Measurements from ENCODE around the gene MDC1. TPM values are rescaled to one million over a fixed set of nuclear protein-coding genes. Genes with fewer than 3 reads are reported as not detected.

MDC1 gene
- total RNA-seq, 3 donors from 2014 or later (not counting 1 experiment from before 2014, with no cell fraction given), result 61.2 to 77.0 (median 64.5) TPM

DNA sequence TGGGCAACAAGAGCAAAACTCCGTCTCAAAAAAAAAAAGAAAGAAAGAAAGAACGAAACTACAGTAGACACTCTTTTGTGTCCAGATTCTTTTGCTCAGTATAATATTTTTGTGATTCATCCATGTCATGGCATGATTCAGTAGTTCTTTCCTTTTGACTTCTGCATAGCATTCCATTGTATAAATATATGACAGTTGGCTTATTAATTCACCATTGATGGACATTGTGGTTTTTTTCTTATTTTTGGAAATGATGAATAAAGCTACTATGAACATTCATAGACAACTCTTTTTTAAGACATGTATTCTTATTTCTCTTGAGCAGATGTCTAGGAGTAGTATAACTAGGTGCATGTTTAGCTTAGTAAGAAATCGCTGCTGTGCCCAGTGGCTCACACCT, 37.5 kb upstream of the MDC1 start:
- TF ChIP-seq, protein P1, sequence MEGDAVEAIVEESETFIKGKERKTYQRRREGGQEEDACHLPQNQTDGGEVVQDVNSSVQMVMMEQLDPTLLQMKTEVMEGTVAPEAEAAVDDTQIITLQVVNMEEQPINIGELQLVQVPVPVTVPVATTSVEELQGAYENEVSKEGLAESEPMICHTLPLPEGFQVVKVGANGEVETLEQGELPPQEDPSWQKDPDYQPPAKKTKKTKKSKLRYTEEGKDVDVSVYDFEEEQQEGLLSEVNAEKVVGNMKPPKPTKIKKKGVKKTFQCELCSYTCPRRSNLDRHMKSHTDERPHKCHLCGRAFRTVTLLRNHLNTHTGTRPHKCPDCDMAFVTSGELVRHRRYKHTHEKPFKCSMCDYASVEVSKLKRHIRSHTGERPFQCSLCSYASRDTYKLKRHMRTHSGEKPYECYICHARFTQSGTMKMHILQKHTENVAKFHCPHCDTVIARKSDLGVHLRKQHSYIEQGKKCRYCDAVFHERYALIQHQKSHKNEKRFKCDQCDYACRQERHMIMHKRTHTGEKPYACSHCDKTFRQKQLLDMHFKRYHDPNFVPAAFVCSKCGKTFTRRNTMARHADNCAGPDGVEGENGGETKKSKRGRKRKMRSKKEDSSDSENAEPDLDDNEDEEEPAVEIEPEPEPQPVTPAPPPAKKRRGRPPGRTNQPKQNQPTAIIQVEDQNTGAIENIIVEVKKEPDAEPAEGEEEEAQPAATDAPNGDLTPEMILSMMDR (IDR thresholded peaks at IDR 0.05), result no peak
- DNase-seq, result no peak
- intact Hi-C loops (cut with micrococcal nuclease), result no loop called here
- Mint-ChIP-seq H3K4me1 (no peaks in the 10 kb centered on the region), H3K4me3 (no peak overlapping the region), H3K9me3 (no peaks in the 10 kb centered on the region), H3K27ac (no peak overlapping the region), H3K36me3 (no peaks in the 10 kb centered on the region), H3K27me3 (ENCODE audit: low read depth in 2 of 2) (peaks cover 4 to 7% of the 10 kb centered on the region in 2 donors)
- H3K36me3 ChIP-seq (ENCODE audit: control insufficient read depth, insufficient read depth, low read length), result no peaks in the 10 kb centered on the region
- no peak overlapping the region for H3K27ac ChIP-seq (ENCODE audit: low read length)
- H3K27me3 ChIP-seq (ENCODE audit: control insufficient read depth, insufficient read depth, low read length), result no peaks in the 10 kb centered on the region
- no peaks in the 10 kb centered on the region for H3K9me3 ChIP-seq (ENCODE audit: control insufficient read depth, insufficient read depth, low read length)
- no peak for ATAC-seq
- no peak overlapping the region for H3K4me3 ChIP-seq (ENCODE audit: low read length)
- 94% methylated on average over 3 of the region's 3 CpGs for WGBS (ENCODE audit: insufficient coverage)
- H3K4me1 ChIP-seq (ENCODE audit: control insufficient read depth, insufficient read depth, low read length), result no peaks in the 10 kb centered on the region

DNA sequence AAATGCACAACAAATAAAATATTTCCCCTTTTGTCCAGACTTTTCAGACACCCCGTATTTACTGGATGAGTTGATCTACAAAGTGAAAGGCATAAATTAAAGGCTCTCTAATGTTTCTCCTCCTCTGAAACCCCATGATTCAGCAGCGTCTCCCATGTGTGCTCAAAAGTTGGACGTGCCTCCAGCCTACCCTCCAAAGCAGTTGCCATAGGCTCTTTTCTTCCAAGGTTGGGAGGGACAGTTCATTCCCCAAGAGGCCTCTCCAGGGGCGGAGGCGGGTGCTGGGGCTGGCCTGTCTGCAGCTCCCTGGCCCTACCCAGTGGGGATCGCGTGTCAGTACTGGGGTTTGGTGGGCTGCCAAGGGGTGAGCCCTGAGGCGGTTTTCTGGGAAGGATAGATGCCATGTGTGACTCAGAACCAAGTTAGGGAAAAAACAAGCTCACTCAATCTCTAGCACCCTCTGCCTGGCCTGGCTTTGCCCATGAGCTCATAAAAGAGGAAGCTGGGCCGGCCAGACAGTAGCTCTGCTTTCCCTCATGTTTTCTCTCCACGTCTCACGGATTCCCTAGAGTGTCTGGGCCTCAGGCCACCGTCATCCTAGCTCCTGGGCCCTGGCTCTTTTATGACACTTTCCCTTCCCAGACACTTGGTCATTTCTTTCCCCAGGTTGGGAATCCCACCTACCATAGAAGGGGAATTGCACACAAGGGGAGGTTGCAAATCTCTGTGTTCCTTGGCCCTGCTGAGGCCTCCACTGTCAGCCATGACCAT, 35.3 kb upstream of the MDC1 start:
- H3K4me3 Mint-ChIP-seq, result no peak overlapping the region
- TF ChIP-seq, protein P1 (IDR thresholded peaks at IDR 0.05), result no peak
- Histone ChIP-seq H3K27me3 (ENCODE audit: control insufficient read depth, insufficient read depth, low read length) (no peaks in the 10 kb centered on the region), H3K4me3 (ENCODE audit: low read length) (no peak overlapping the region), H3K27ac (ENCODE audit: low read length) (no peak overlapping the region), H3K36me3 (ENCODE audit: control insufficient read depth, insufficient read depth, low read length) (no peaks in the 10 kb centered on the region), H3K9me3 (ENCODE audit: control insufficient read depth, insufficient read depth, low read length) (no peaks in the 10 kb centered on the region), H3K4me1 (ENCODE audit: control insufficient read depth, insufficient read depth, low read length) (no peaks in the 10 kb centered on the region)
- WGBS (ENCODE audit: insufficient coverage), result 63% methylated on average over 12 of the region's 12 CpGs
- H3K27ac Mint-ChIP-seq, result no peak overlapping the region
- H3K36me3 Mint-ChIP-seq, result no peaks in the 10 kb centered on the region
- ATAC-seq (peak in 1 of 3 donors; percentile 43), DNase-seq (no peak)
- intact Hi-C loops (cut with micrococcal nuclease), result no loop called here
- peaks cover 3% of the 10 kb centered on the region in 2 donors for H3K27me3 Mint-ChIP-seq (ENCODE audit: low read depth in 2 of 2)
- H3K4me1 Mint-ChIP-seq, result peaks cover 0 to 6% of the 10 kb centered on the region in 2 donors
- no peaks in the 10 kb centered on the region for H3K9me3 Mint-ChIP-seq

DNA sequence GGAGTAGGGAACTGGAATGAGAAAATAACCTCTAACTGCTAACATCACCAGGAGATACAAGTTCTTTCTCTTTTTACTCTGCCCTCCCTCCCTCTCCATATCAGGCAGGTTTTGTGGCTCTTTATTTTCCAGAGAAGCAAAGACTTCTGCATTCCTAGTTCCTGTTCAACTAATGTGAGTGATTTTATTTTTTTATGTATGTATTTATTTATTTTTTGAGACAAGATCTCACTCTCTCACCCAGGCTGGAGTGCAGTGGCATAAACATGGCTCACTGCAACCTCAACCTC, 33.2 kb upstream of the MDC1 start:
- Mint-ChIP-seq H3K9me3 (no peaks in the 10 kb centered on the region), H3K4me3 (no peak overlapping the region), H3K4me1 (peaks cover 0 to 6% of the 10 kb centered on the region in 2 donors), H3K36me3 (no peaks in the 10 kb centered on the region), H3K27me3 (ENCODE audit: low read depth in 2 of 2) (no peaks in the 10 kb centered on the region), H3K27ac (no peak overlapping the region)
- intact Hi-C loops (cut with micrococcal nuclease), result no loop called here
- Histone ChIP-seq H3K36me3 (ENCODE audit: control insufficient read depth, insufficient read depth, low read length) (no peaks in the 10 kb centered on the region), H3K4me3 (ENCODE audit: low read length) (no peak overlapping the region), H3K4me1 (ENCODE audit: control insufficient read depth, insufficient read depth, low read length) (no peaks in the 10 kb centered on the region), H3K27ac (ENCODE audit: low read length) (no peak overlapping the region), H3K27me3 (ENCODE audit: control insufficient read depth, insufficient read depth, low read length) (no peaks in the 10 kb centered on the region), H3K9me3 (ENCODE audit: control insufficient read depth, insufficient read depth, low read length) (no peaks in the 10 kb centered on the region)
- TF ChIP-seq, protein P1 (IDR thresholded peaks at IDR 0.05), result no peak
- DNase-seq, result no peak
- ATAC-seq, result no peak

Measured in natural killer cell (primary cell).